GM12865 (cell line): ENCODE measurements around the gene OR2A2.

Source experiments
- DNase-seq: peaks from one replicate; pipeline ENCODE4 v3.0.0; 2010; ENCODE audit warnings: low read depth
- H3K4me3 ChIP-seq: 2 replicates; pipeline ENCODE4 v1.5.1; 2011; ENCODE audit warnings: mild to moderate bottlenecking, low read depth, low read length, control low read depth
- CTCF ChIP-seq: IDR thresholded peaks from 2 replicates; pipeline ENCODE4 v1.5.1; 2011; ENCODE audit warnings: low read length, control low read depth, low read depth, inconsistent platforms; ENCODE audit not compliant: insufficient read depth; ENCODE audit errors: missing control alignments

The OR2A2 gene

DNA sequence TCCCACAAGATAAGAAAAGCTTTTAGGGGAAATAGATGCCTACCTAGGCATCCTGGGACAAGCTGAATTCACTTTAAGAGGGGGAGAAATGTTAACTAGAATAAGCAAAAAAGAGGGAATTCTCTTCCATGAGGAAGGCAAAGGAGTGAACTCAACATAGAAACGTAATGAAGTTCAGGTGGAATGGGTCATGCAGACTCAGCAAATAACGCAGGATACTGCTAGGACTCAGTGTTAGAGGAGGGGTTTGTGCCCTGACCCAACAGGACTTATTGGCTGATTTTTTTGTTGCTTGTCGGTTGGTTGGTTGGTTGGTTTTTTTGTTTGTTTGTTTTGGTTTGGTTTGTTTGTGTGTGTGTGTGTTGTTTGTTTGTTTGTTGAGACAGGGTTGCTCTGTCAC is 22.9 kb downstream of the OR2A2 start:
- TF ChIP-seq CTCF, result no peak
- H3K4me3 ChIP-seq, result no peak overlapping the region
- no peak for DNase-seq

DNA sequence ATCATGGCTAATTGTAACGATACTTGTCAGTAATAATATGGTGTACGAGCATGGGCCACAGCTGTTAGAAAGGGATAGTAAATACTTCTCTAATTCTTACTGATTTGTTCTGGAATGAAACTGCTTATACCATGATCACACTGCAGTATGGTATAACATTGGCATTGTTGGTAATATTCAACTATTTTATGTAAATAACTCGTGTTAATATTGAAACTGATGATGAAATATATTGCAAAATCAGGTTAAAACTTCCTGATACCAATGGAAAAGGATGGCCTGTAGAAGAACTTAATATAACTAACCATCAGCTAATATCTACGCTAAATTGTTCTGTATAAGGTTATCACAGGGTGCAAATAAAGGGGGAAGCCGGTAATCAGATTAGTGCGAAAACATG is 23.9 kb downstream of the OR2A2 start:
- no peak overlapping the region for H3K4me3 ChIP-seq
- no peak for TF ChIP-seq CTCF
- no peak for DNase-seq

DNA sequence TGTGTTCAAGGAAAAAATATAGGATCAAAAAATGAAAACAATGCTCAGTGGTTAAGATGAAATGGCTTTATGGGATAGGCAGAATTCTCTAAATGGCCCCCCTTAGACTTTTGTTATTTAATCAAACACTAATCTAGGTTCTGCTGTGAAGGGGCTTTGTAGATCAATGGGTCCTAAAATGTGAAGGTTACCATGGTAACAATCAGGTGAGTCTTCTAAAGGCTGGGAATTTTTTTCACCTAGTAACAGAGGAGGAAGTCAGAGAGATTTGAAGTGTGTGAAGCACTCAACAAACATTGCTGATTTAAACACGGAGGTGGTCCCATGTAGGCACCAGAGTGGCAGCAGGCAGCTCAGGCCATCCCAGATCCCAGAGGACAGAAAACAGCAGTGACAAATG is 24.7 kb downstream of the OR2A2 start:
- TF ChIP-seq CTCF, result no peak
- no peak for DNase-seq
- H3K4me3 ChIP-seq, result no peak overlapping the region

DNA sequence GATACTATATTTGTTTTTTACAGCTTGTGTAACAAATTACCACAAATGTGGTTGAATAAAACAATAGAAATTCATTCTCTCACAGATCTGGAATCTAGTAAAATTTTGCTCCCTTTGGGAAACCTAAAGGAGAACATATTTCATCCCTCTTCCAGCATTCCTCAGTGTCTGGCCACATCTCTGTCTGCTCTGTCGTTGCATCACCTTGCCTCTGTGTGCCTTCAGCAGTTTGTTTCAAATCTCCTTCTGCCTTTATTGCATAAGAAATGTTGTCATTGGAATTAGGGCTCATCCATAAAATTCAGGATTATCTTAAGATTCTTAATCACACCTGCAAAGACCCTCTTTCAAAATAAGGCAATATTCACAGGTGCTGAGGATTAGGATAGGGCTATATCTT is 28.1 kb downstream of the OR2A2 start:
- H3K4me3 ChIP-seq, result no peak overlapping the region
- no peak for TF ChIP-seq CTCF
- DNase-seq, result no peak

GRCh38 chr7:144142187-144142586 is 32.8 kb downstream of the OR2A2 start:
- DNase-seq, result no peak
- no peak overlapping the region for H3K4me3 ChIP-seq
- TF ChIP-seq CTCF, result no peak

DNA sequence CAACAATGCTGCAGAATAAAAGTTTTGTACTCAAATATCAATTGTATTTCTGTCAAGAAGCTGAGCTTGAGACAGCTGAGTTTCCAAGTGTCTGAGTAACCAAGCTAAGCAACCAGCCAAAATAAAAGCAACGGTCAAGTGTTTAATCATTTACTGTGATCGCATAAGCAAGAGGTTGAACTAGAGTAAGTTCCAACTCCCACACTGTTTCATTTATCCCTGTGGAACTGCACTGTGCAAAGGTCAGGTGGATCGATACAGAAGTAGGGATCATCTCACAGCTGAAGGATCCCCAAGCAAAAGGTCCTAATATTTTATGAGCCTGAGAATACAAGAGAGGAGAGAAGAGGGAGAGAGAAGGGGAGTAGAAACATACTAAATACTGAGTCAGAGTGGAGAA is 35.0 kb downstream of the OR2A2 start:
- no peak for TF ChIP-seq CTCF
- no peak for DNase-seq
- no peak overlapping the region for H3K4me3 ChIP-seq

DNA sequence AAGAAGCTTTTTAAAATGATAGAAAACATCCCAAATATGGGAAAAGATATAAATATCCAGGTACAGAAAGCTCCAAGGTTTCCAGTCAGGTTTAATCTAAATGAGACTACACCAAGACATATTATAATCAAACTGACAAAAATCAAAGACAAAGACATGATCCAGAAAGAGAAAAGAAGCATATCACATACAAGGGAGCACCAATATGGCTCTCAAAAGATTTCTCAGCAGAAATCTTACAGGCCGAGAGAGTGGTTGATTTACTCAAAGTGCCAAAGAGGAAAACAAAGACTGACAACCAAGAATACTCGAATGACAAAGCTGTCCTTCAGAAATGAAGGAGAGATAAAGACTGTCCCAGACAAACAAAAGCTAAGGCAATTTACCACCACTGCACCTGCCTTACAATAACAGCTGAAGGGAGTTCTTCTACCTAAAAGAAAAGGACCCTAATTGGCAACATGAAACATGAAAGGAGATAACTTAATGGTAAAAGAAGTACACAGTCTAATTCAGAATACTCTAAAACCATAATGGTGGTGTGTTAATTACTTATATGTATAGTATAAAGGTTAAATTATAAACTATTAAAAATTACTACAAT is 38.9 kb downstream of the OR2A2 start:
- TF ChIP-seq CTCF, result no peak
- no peak overlapping the region for H3K4me3 ChIP-seq
- DNase-seq, result no peak
